ENCODE data around the gene AP2A1.

Gene AP2A1

DNA sequence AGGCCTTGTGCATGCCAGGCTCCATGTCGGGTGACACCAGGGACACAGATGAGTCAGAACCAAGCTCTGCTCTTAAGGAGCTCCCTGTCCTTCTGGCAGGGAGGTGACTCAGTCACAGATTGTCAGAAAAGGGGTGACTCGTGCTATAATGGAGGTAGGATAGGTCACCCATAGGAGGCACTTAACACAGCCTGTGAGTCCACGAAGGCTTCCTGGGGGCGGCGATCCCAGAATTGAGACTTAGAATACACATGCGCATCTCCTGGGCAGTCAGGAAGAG is 26.7 kb downstream of the AP2A1 start:
- Histone ChIP-seq H3K27ac (no peak overlapping the region), H3K4me2 (no peak overlapping the region), H4K20me1 (ENCODE audit: insufficient read depth) (no peaks in the 10 kb centered on the region), H3K4me3 (IDR thresholded peaks at IDR 0.05; ENCODE audit: insufficient read depth, low read depth, low read length) (no peak overlapping the region), H3K79me2 (ENCODE audit: insufficient read depth, low read depth) (no peaks in the 10 kb centered on the region), H3K9ac (no peak overlapping the region), H2AFZ (ENCODE audit: low read depth) (no peak overlapping the region), H3K4me1 (ENCODE audit: low read depth, poor library complexity, severe bottlenecking) (no peaks in the 10 kb centered on the region), H3K36me3 (ENCODE audit: insufficient read depth) (no peaks in the 10 kb centered on the region), H3K27me3 (ENCODE audit: insufficient read depth, low read depth) (no peaks in the 10 kb centered on the region)
- TF ChIP-seq, protein P1, sequence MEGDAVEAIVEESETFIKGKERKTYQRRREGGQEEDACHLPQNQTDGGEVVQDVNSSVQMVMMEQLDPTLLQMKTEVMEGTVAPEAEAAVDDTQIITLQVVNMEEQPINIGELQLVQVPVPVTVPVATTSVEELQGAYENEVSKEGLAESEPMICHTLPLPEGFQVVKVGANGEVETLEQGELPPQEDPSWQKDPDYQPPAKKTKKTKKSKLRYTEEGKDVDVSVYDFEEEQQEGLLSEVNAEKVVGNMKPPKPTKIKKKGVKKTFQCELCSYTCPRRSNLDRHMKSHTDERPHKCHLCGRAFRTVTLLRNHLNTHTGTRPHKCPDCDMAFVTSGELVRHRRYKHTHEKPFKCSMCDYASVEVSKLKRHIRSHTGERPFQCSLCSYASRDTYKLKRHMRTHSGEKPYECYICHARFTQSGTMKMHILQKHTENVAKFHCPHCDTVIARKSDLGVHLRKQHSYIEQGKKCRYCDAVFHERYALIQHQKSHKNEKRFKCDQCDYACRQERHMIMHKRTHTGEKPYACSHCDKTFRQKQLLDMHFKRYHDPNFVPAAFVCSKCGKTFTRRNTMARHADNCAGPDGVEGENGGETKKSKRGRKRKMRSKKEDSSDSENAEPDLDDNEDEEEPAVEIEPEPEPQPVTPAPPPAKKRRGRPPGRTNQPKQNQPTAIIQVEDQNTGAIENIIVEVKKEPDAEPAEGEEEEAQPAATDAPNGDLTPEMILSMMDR (conservative IDR thresholded peaks at IDR 0.05; ENCODE audit: low read depth, low read length) = no peak

GRCh38 chr19:49795615-49796014 is 28.8 kb downstream of the AP2A1 start:
- no peaks in the 10 kb centered on the region for H3K36me3 ChIP-seq (ENCODE audit: insufficient read depth)
- H3K4me3 ChIP-seq (IDR thresholded peaks at IDR 0.05; ENCODE audit: insufficient read depth, low read depth, low read length) = no peak overlapping the region
- TF ChIP-seq, protein P1 (conservative IDR thresholded peaks at IDR 0.05; ENCODE audit: low read depth, low read length) = no peak
- H2AFZ ChIP-seq (ENCODE audit: low read depth) = no peak overlapping the region
- no peak overlapping the region for H3K4me2 ChIP-seq
- H3K27me3 ChIP-seq (ENCODE audit: insufficient read depth, low read depth) = no peaks in the 10 kb centered on the region
- H4K20me1 ChIP-seq (ENCODE audit: insufficient read depth) = no peaks in the 10 kb centered on the region
- no peak overlapping the region for H3K9ac ChIP-seq
- no peak overlapping the region for H3K27ac ChIP-seq
- H3K79me2 ChIP-seq (ENCODE audit: insufficient read depth, low read depth) = no peaks in the 10 kb centered on the region
- H3K4me1 ChIP-seq (ENCODE audit: low read depth, poor library complexity, severe bottlenecking) = no peaks in the 10 kb centered on the region

DNA sequence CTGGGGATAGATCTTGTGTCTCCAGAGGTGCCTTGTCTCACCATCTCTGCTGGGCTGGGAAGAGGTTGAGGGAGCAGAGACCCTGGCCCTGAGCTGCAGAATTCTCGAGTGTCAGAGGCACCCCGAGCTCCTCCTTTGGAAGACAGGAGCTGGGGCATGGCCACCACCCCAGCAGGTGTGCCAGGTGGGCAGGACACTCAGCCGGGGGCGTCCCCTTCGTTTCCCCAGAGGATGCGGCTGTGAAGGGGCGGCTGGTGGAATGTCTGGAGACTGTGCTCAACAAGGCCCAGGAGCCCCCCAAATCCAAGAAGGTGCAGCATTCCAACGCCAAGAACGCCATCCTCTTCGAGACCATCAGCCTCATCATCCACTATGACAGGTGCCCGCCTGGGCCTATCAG is 31.8 kb downstream of the AP2A1 start:
- no peak overlapping the region for H2AFZ ChIP-seq (ENCODE audit: low read depth)

DNA sequence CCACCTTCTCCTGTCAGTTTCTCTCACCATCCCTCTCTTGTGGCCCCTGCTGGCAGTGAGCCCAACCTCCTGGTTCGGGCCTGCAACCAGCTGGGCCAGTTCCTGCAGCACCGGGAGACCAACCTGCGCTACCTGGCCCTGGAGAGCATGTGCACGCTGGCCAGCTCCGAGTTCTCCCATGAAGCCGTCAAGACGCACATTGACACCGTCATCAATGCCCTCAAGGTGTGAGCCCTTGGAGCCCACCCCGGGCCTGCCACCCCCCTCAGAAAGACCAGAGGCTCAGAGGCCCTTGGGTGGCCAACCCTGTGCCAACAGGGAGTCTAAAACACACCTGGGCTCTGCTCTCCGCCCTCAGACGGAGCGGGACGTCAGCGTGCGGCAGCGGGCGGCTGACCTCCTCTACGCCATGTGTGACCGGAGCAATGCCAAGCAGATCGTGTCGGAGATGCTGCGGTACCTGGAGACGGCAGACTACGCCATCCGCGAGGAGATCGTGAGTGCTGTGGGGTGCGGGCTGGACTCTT is 32.5 kb downstream of the AP2A1 start:
- Histone ChIP-seq H3K79me2 (ENCODE audit: insufficient read depth, low read depth) (no peaks in the 10 kb centered on the region), H3K27ac (no peak overlapping the region), H3K4me3 (IDR thresholded peaks at IDR 0.05; ENCODE audit: insufficient read depth, low read depth, low read length) (no peak overlapping the region), H3K4me2 (no peak overlapping the region), H3K36me3 (ENCODE audit: insufficient read depth) (no peaks in the 10 kb centered on the region), H3K4me1 (ENCODE audit: low read depth, poor library complexity, severe bottlenecking) (no peaks in the 10 kb centered on the region), H3K9ac (no peak overlapping the region), H4K20me1 (ENCODE audit: insufficient read depth) (no peaks in the 10 kb centered on the region), H3K27me3 (ENCODE audit: insufficient read depth, low read depth) (no peaks in the 10 kb centered on the region), H2AFZ (ENCODE audit: low read depth) (no peak overlapping the region)
- TF ChIP-seq, protein P1 (conservative IDR thresholded peaks at IDR 0.05; ENCODE audit: low read depth, low read length) = no peak

More for the DNA sequence above, 31.8 kb downstream of the AP2A1 start:
- no peaks in the 10 kb centered on the region for H3K4me1 ChIP-seq (ENCODE audit: low read depth, poor library complexity, severe bottlenecking)
- H3K79me2 ChIP-seq (ENCODE audit: insufficient read depth, low read depth) = no peaks in the 10 kb centered on the region
- H3K36me3 ChIP-seq (ENCODE audit: insufficient read depth) = no peaks in the 10 kb centered on the region
- no peaks in the 10 kb centered on the region for H3K27me3 ChIP-seq (ENCODE audit: insufficient read depth, low read depth)
- TF ChIP-seq, protein P1 (conservative IDR thresholded peaks at IDR 0.05; ENCODE audit: low read depth, low read length) = no peak
- no peaks in the 10 kb centered on the region for H4K20me1 ChIP-seq (ENCODE audit: insufficient read depth)
- no peak overlapping the region for H3K4me3 ChIP-seq (IDR thresholded peaks at IDR 0.05; ENCODE audit: insufficient read depth, low read depth, low read length)
- H3K4me2 ChIP-seq = no peak overlapping the region
- H3K27ac ChIP-seq = no peak overlapping the region
- H3K9ac ChIP-seq = no peak overlapping the region

Data from KMS-11 (cell line).